Measurements from ENCODE around the gene HTN3.

HTN3 gene

GRCh38 chr4:70080205-70080604 is 51.9 kb downstream of the HTN3 start:
- no peak for TF ChIP-seq CTCF (IDR thresholded peaks at IDR 0.05; ENCODE audit: insufficient read depth, low read length)
- Histone ChIP-seq H3K27me3 (ENCODE audit: insufficient read depth, poor library complexity, severe bottlenecking) (no peaks in the 10 kb centered on the region), H3K27ac (replicated peaks) (no peak overlapping the region), H3K4me3 (replicated peaks; ENCODE audit: insufficient read depth, low read length) (no peak overlapping the region)
- DNase-seq (ENCODE audit: low read depth in 1 of 2, low spot score in 1 of 2): no peak

Data from HL-60 (cell line).